RWPE1 (cell line): Measurements from ENCODE around the gene NRF1.

Experiments used
- CTCF ChIA-PET: fragments of 350-600 bp; sonication (Branson Sonifier 250); formaldehyde crosslinking; extraction: SDS; loops from one replicate; lab custom pipeline; 2021; lab: Yijun Ruan, JAX
- POLR2A ChIA-PET: fragments of 400-600 bp; formaldehyde crosslinking; extraction: SDS; loops from one replicate; lab custom pipeline; 2020; ENCODE audit warnings: antibody characterized with exemption; ENCODE audit not compliant: low non-redundant PET; lab: Yijun Ruan, JAX
- DNase-seq: peaks from one replicate; pipeline ENCODE4 v3.0.0; 2012; ENCODE audit warnings: low spot score
- H3K27ac ChIP-seq: fragments of 450-650 bp; 2 replicates; pipeline ENCODE4 v1.5.1; 2017
- TF ChIP-seq, protein P1 (sequence below): fragments of 450-650 bp; conservative IDR thresholded peaks from 2 replicates; pipeline ENCODE4 v1.5.1; 2017; ENCODE audit warnings: low read depth, mild to moderate bottlenecking

The NRF1 gene

DNA sequence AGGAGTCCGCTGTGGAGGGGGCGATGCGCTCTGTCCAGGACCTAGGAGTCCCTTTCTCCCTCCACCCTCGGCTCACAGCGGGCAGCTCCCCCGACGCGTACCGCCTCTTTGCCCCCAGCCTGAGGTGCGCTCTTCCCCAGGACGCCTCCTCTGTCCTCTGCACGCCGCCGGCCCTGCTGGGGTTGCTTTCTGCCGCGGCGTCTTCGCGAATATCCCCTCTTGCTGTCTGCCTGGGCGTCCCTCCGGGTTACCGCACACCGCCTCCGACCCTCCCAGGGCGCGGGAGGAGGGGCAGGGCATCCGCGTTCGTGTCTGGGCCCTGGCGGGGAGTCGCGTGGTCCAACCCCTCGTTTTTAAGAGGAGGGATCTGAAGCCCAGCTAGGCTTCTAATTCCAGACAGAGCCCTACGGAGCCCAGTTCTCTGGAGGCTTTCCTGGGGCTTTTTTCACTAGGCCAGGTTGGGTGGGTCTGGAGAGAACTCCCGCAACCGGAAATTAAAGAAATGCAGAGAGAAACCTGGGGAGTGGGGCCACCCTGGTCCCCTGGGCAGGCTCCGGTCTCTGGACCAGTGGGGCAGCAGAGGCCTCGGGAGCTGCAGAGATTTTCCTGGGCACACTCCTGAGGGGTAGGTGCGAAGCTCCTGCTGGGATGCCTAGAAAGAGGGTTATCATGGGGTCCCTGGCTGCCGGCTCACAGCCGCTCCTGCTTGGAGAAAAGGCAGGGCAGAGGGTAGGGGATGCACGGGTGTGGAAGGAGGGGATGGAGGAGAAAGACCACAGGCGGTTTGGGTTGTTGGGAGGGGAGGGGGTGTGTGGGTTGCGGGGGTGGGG lies 174.4 kb downstream of the NRF1 start:
- ChIA-PET CTCF (interaction anchor here (0.6 kb wide), 1 partner anchor 838 kb away, joined by 6 read pairs; no protein-coding TSS in a partner anchor), POLR2A (no interaction called here)
- no peak for DNase-seq

DNA sequence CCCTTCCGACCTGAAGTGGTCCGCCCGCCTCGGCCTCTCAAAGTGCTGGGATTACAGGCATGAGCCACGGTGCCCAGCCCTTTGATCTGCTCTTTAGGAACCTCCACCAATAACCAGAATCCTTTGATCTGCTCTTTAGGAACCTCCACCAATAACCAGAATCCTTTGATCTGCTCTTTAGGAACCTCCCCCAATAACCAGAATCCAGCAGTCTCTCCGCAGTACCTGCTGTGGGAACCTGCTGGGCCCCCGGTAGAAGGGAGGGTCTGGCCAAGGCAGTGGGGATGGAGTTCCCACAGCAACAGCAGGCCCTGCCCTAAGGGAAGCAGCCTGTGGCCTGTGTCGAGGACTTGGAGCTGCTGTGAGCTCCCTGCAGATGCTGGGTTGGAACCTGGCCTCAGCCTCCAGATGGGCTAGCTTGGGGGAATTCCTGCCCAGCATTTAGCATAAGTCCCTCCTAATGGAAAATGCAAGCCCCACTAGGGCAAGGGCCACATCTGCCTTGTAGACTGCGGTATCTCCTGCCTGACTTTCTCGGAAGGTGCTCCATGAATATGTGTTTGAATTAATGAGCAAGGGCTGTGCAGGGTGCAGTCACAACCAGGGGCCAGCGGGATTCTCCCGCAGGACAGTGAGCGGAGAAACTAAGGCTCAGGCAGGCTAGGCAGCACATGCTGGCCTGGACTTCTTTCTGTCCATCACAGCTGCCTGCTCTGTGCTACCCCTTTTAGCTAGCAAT lies 175.5 kb downstream of the NRF1 start:
- ChIA-PET POLR2A (interaction anchor here (0.6 kb wide), 1 partner anchor 159 kb away, joined by 3 read pairs; no protein-coding TSS in a partner anchor), CTCF (no interaction called here)
- no peak for DNase-seq
- H3K27ac ChIP-seq, result no peak overlapping the region
- TF ChIP-seq, protein P1, sequence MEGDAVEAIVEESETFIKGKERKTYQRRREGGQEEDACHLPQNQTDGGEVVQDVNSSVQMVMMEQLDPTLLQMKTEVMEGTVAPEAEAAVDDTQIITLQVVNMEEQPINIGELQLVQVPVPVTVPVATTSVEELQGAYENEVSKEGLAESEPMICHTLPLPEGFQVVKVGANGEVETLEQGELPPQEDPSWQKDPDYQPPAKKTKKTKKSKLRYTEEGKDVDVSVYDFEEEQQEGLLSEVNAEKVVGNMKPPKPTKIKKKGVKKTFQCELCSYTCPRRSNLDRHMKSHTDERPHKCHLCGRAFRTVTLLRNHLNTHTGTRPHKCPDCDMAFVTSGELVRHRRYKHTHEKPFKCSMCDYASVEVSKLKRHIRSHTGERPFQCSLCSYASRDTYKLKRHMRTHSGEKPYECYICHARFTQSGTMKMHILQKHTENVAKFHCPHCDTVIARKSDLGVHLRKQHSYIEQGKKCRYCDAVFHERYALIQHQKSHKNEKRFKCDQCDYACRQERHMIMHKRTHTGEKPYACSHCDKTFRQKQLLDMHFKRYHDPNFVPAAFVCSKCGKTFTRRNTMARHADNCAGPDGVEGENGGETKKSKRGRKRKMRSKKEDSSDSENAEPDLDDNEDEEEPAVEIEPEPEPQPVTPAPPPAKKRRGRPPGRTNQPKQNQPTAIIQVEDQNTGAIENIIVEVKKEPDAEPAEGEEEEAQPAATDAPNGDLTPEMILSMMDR, result no peak

More for the DNA sequence above, 174.4 kb downstream of the NRF1 start:
- TF ChIP-seq, protein P1, result no peak
- no peak overlapping the region for H3K27ac ChIP-seq

DNA sequence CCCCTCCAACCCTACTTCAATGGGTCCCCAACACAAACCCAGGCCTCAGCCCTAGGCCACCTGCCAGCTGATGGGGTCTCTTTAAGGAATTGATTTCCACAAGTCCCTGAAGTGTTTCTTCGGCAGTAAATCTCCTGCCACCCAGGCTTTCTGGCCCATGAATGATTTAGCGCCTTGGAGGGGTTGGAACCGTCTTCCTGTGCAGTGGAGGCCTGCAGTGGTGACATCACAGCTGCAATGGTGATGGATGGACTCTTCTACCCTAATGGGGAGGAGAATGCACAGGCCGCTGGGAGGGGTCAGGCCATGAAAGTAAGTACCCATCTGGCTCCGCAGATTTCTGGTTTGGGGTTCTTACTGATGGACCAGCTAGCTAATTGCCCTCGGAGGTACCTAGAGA lies 177.5 kb downstream of the NRF1 start:
- DNase-seq, result no peak
- CTCF ChIA-PET, result interaction anchor here (0.9 kb wide), 1 partner anchor 92 kb away, joined by 3 read pairs; no protein-coding TSS in a partner anchor
- POLR2A ChIA-PET, result no interaction called here
- no peak overlapping the region for H3K27ac ChIP-seq
- TF ChIP-seq, protein P1, result no peak

DNA sequence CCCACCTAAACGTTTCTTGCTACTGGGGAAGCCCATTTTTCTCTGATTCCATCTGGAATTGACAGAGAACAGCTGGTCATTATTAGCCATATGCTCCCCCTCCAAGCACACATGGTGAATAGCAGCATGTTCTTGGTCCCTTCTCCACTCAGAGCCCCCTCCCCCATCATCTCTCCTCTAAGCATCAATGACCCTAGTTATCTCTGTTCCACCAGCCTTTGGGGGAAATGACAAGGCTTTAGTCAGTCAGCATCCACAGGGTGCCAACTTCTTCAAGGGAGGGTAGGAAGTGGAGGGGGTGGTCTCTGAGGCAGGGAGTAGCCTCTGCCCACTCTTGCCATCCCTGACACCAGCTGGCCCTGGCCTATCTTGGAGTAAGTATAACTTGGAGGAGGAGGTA lies 178.1 kb downstream of the NRF1 start:
- H3K27ac ChIP-seq, result no peak overlapping the region
- ChIA-PET CTCF (no interaction called here), POLR2A (no interaction called here)
- no peak for DNase-seq
- TF ChIP-seq, protein P1, result no peak

DNA sequence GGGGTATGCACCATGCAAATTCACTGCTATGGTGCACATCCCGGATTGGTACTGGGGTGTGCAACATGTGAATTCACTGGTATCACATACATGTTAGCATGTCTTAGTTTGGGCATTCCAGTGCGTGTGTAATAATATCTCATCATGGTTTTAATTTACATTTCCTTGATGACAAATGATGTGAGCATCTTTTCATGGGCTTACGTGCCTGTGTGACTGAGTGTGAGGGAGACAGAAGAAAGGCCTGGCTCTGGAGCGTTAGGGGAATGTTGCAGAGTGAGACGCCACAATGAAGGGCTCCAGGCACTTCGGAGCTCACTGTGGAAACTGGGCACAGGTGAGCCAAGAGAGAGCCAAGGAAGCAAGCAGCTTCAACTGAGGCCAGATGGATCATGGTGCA lies 178.6 kb downstream of the NRF1 start:
- TF ChIP-seq, protein P1, result no peak
- CTCF ChIA-PET, result no interaction called here
- POLR2A ChIA-PET, result no interaction called here
- DNase-seq, result no peak
- no peak overlapping the region for H3K27ac ChIP-seq

DNA sequence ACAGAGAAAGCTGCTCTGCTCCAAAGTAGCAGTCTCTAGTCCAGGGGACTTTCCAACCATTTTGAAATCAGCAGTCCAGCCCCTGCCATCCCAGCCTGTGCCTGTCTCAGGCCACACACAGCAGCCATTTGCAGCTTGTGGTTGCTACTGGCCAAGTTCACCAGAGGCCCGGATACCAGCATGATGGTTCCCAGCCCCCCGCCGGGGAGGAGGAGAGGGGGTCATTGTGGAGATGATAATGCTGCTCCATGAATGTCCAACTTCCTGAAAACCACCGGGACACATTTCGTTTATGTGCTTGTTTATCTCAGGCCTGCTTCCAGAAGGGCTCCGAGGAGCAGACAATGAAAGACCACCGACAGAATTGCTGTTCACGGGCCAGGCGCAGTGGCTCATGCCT lies 181.2 kb downstream of the NRF1 start:
- no peak for DNase-seq
- POLR2A ChIA-PET, result no interaction called here
- TF ChIP-seq, protein P1, result no peak
- H3K27ac ChIP-seq, result no peak overlapping the region
- CTCF ChIA-PET, result no interaction called here
